Measurements from ENCODE around the gene NGFR.

Gene NGFR

GRCh38 chr17:49518346-49519078 is 23.4 kb downstream of the NGFR start:
- no peak for DNase-seq

GRCh38 chr17:49519781-49520180 is 24.7 kb downstream of the NGFR start:
- DNase-seq: no peak

- no peak for DNase-seq
These were observed 25.4 kb downstream of the NGFR start for GRCh38 chr17:49520386-49521087.

- DNase-seq: no peak
These were observed 26.0 kb downstream of the NGFR start for GRCh38 chr17:49521088-49521450.

GRCh38 chr17:49521471-49522356 is 26.6 kb downstream of the NGFR start:
- no peak for DNase-seq

- DNase-seq: no peak
These were observed 27.3 kb downstream of the NGFR start for GRCh38 chr17:49522357-49522890.

- no peak for DNase-seq
These were observed 28.1 kb downstream of the NGFR start for GRCh38 chr17:49523196-49523595.

- DNase-seq: peak in 1 of 2 donors; percentile 32
These were observed 28.8 kb downstream of the NGFR start for GRCh38 chr17:49523706-49524472.

GRCh38 chr17:49524473-49525359 is 29.6 kb downstream of the NGFR start:
- DNase-seq: no peak

GRCh38 chr17:49525831-49526741 is 31.0 kb downstream of the NGFR start:
- DNase-seq: no peak

- no peak for DNase-seq
These were observed 33.0 kb downstream of the NGFR start for GRCh38 chr17:49527927-49528651.

- no peak for DNase-seq
These were observed 33.9 kb downstream of the NGFR start for GRCh38 chr17:49528966-49529365.

GRCh38 chr17:49530118-49530517 is 35.0 kb downstream of the NGFR start:
- DNase-seq: no peak

GRCh38 chr17:49543860-49544259 is 48.8 kb downstream of the NGFR start:
- no peak for DNase-seq

GRCh38 chr17:49545007-49545660 is 50.0 kb downstream of the NGFR start:
- no peak for DNase-seq

- no peak for DNase-seq
These were observed 50.9 kb downstream of the NGFR start for GRCh38 chr17:49545806-49546545.

- no peak for DNase-seq
These were observed 51.7 kb downstream of the NGFR start for GRCh38 chr17:49546546-49547535.

Data from stimulated activated CD4-positive, alpha-beta T cell treated with anti-CD3 and anti-CD28 coated beads, Interleukin-2, amount 100 ng/mL, for 24 hours (primary cell).